Neural progenitor cell (in vitro differentiated cells): ENCODE measurements around the gene WRAP53.

ENCODE experiments used
- CTCF ChIP-seq: fragments of 200-600 bp; sonication (generic); IDR thresholded peaks from 2 replicates; pipeline ENCODE4 v1.5.1; 2017; ENCODE audit warnings: antibody characterized with exemption, mild to moderate bottlenecking
- EZH2phosphoT487 ChIP-seq: fragments of 200-600 bp; sonication (generic); IDR thresholded peaks from 2 replicates; pipeline ENCODE4 v1.6.1; 2017; ENCODE audit warnings: antibody characterized with exemption

- TF ChIP-seq EZH2phosphoT487 (no peak), CTCF (no peak)
These were observed 12.2 kb downstream of the WRAP53 start for GRCh38 chr17:7700510-7700909.
